Umbilical cord (tissue), 2 donors: ENCODE data around the gene KRT5. TPM values are rescaled to one million over a fixed set of nuclear protein-coding genes. Genes with fewer than 3 reads are reported as not detected.
"Not testable (repeated sequence)": the region's sequence is repeated elsewhere in the genome, so short reads cannot be mapped to it uniquely, and the experiment has no call there.

Experiments used
- DNase-seq: peaks from one replicate; pipeline ENCODE4 v3.0.0-alpha.2; 2015; ENCODE audit warnings: low spot score
- total RNA-seq: library from RNA; depleted of rRNA; stranded (reverse); fragments of >200 nt; gene quantifications from one replicate; pipeline ENCODE4 v1.2.3, GENCODE V29; 2014; ENCODE audit warnings: low replicate concordance; ENCODE audit not compliant: insufficient read depth

KRT5 gene
- total RNA-seq, 1 donor from 2014 or later = 446 TPM

GRCh38 chr12:52521175-52521567 lies 977 bp upstream of the KRT5 start:
- DNase-seq = peak; percentile 76

GRCh38 chr12:52519387-52519703 lies 849 bp downstream of the KRT5 start:
- DNase-seq = no peak

GRCh38 chr12:52518574-52519386 lies 1.4 kb downstream of the KRT5 start:
- no peak for DNase-seq

- no peak for DNase-seq
Measured at GRCh38 chr12:52517888-52518287, 2.3 kb downstream of the KRT5 start.

GRCh38 chr12:52517005-52517835 lies 3.0 kb downstream of the KRT5 start:
- DNase-seq = no peak

- DNase-seq = peak; percentile 66
Measured at GRCh38 chr12:52515927-52516831, 4.0 kb downstream of the KRT5 start.

GRCh38 chr12:52515319-52515646 lies 4.9 kb downstream of the KRT5 start:
- no peak for DNase-seq

- DNase-seq = no peak
Measured at GRCh38 chr12:52514471-52515318, 5.5 kb downstream of the KRT5 start.

- DNase-seq = no peak
Measured at GRCh38 chr12:52513736-52514135, 6.5 kb downstream of the KRT5 start.

GRCh38 chr12:52508211-52508610 lies 12.0 kb downstream of the KRT5 start:
- no peak for DNase-seq

GRCh38 chr12:52506858-52507715 lies 13.1 kb downstream of the KRT5 start:
- peak; percentile 61 for DNase-seq

GRCh38 chr12:52502877-52503276 lies 17.3 kb downstream of the KRT5 start:
- no peak for DNase-seq

- no peak for DNase-seq
Measured at GRCh38 chr12:52501490-52501889, 18.7 kb downstream of the KRT5 start.

- DNase-seq = not testable (repeated sequence)
Measured at GRCh38 chr12:52500574-52500973, 19.6 kb downstream of the KRT5 start.

GRCh38 chr12:52499806-52500560 lies 20.2 kb downstream of the KRT5 start:
- DNase-seq = peak; percentile 84

- peak; percentile 13 for DNase-seq
Measured at GRCh38 chr12:52498946-52499345, 21.2 kb downstream of the KRT5 start.

GRCh38 chr12:52497975-52498374 lies 22.2 kb downstream of the KRT5 start:
- DNase-seq = no peak

- peak; percentile 51 for DNase-seq
Measured at GRCh38 chr12:52496590-52497071, 23.6 kb downstream of the KRT5 start.

- no peak for DNase-seq
Measured at GRCh38 chr12:52496054-52496453, 24.1 kb downstream of the KRT5 start.
